Coronary artery (tissue), 2 donors: ENCODE measurements around the gene IFNA13.
"Not testable (repeated sequence)": the region's sequence is repeated elsewhere in the genome, so short reads cannot be mapped to it uniquely, and the experiment has no call there.

Source experiments
- DNase-seq: peaks from one replicate; pipeline ENCODE4 v3.0.0-alpha.2; 2017; ENCODE audit warnings: low spot score
- H3K27ac ChIP-seq, 2 donors: fragments of 200-600 bp; sonication (generic); one replicate each; pipeline ENCODE4 v1.5.1; 2016 to 2019
- H3K4me3 ChIP-seq: fragments of 200-600 bp; sonication (generic); 2 replicates; pipeline ENCODE4 v1.5.1; 2016; ENCODE audit warnings: mild to moderate bottlenecking, moderate library complexity
- CTCF ChIP-seq: fragments of 200-600 bp; sonication (generic); IDR thresholded peaks from one replicate; pipeline ENCODE4 v1.5.1; 2019; ENCODE audit warnings: antibody characterized with exemption

IFNA13 gene

DNA sequence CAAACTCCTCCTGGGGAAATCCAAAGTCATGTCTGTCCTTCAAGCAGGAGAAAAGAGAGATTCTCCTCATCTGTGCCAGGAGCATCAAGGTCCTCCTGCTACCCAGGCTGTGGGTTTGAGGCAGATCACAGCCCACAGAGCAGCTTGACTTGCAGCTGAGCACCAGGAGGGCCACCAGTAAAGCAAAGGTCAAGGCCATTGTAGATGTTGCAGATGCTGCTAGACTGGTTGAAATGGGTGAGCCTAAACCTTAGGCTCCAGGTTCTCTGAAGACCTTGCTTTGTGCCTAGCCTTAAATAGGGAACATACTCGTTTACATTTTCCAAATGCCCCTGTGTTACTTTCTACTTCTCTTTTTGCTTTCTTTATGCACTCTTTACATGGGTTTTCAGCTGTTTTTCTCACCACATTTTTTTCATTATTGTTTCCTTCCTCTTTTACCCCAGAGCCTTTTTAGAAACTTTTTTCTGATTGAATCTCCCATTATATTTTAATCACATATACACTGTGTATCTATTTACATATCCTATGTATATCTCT lies 17.3 kb upstream of the IFNA13 start, which contains the start of gene IFNA2:
Gene IFNA2 (minus strand): TSS at position 268 of the 540 bp plus-strand sequence. CDS start 69 bp downstream, at position 199.
- no peak for DNase-seq
- Histone ChIP-seq H3K27ac (no peak within 1 kb of the TSS), H3K4me3 (no peak within 1 kb of the TSS)
- TF ChIP-seq CTCF, result no peak

DNA sequence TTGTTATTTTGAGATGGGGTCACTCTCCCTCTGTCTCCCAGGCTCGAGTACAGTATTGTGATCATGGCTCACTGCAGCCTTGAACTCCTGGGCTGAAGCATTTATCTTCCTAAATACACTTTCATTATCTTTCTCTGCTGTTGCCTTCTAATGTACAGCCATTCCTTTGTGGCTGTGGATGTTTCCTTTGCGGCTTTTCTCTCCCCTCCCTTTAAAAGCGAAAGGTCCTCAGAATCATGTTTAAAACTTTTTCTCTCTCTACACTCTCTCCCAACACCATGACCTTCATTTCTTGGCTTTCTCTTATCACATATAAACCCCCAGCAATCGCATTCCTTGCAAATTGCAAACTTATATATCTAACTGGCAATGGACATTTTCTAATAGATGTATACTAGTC lies 15.8 kb upstream of the IFNA13 start:
- H3K27ac ChIP-seq, result no peak overlapping the region
- no peak for DNase-seq
- no peak overlapping the region for H3K4me3 ChIP-seq
- no peak for TF ChIP-seq CTCF

GRCh38 chr9:21381448-21382339 lies 13.8 kb upstream of the IFNA13 start:
- no peak for TF ChIP-seq CTCF
- Histone ChIP-seq H3K27ac (no peak overlapping the region), H3K4me3 (no peak overlapping the region)
- DNase-seq, result no peak

GRCh38 chr9:21371467-21371866 lies 3.6 kb upstream of the IFNA13 start:
- not testable (repeated sequence) for DNase-seq, H3K4me3 ChIP-seq, H3K27ac ChIP-seq

DNA sequence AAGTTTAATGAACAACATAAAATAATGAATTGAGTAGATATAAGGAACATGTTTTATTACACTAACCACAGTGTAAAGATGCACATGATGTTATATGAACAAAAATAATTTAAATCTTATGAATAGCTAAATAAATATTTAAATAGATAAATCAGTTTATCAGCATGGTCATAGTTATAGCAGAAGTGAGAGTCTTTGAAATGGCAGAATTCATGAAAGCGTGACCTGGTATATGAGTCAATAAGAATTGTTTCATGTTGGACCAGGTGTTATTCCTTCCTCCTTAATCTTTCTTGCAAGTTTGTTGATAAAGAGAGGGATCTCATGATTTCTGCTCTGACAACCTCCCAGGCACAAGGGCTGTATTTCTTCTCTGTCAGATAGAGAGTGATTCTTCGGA lies 688 bp downstream of the IFNA13 start:
- H3K4me3 ChIP-seq, H3K27ac ChIP-seq, DNase-seq: not testable (repeated sequence)

DNA sequence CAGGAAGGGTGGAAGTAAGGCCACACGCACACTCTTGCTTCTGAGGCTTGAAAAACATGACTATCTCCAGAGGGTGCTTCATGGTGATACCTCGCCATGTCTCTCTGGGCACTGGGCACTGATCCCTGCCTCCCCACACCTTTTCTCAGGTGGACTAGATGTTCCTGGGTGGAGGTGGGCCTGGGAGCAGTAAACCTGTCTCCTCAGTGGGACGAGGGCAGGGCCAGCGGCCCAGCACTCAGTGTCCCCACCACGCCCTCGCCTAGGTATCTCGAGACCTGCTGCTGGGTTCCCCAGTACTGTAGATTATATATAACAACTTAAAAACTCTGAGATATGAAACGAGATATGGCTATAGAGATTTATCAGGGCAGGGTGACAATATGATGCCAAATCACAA lies 5.6 kb downstream of the IFNA13 start:
- TF ChIP-seq CTCF, result no peak
- no peak for DNase-seq
- H3K4me3 ChIP-seq, result no peak overlapping the region
- H3K27ac ChIP-seq, result no peak overlapping the region

GRCh38 chr9:21357479-21358460 lies 10.1 kb downstream of the IFNA13 start:
- Histone ChIP-seq H3K4me3 (no peak overlapping the region), H3K27ac (no peak overlapping the region)
- no peak for TF ChIP-seq CTCF
- no peak for DNase-seq
